ENCODE results near the gene RAB6B. TPM values are rescaled to one million over a fixed set of nuclear protein-coding genes. Genes with fewer than 3 reads are reported as not detected.
A peak's percentile ranks its signal among the peaks of the same experiment; 100 is the strongest.

The RAB6B gene
- total RNA-seq, 1 experiment from 2014 or later: 18.0 TPM

GRCh38 chr3:133805384-133805701, 90.3 kb downstream of the RAB6B start:
- peaks cover 13% of the 10 kb centered on the region for H3K4me1 Mint-ChIP-seq
- peaks cover 14% of the 10 kb centered on the region for H3K27me3 Mint-ChIP-seq (ENCODE audit: low read depth)
- ATAC-seq: no peak
- CTCF ChIA-PET: interaction anchor here (1.5 kb wide), 1 partner anchor 142 kb away, joined by 3 read pairs; no protein-coding TSS in a partner anchor
- H3K36me3 Mint-ChIP-seq: peaks cover 28% of the 10 kb centered on the region
- POLR2A ChIA-PET: no interaction called here
- no peaks in the 10 kb centered on the region for H3K9me3 Mint-ChIP-seq
- 0 out of 2 replicates have a peak overlapping the region, but pooled peaks have one; percentile 2 for H3K27ac Mint-ChIP-seq
- DNase-seq (ENCODE audit: low spot score): no peak
- TF ChIP-seq NR1H2 (CRISPR knock-in tag; IDR thresholded peaks at IDR 0.05): no peak
- no peak for TF ChIP-seq SMAD3 (CRISPR knock-in tag; IDR thresholded peaks at IDR 0.05; ENCODE audit: borderline replicate concordance)
- TF ChIP-seq ARID4B (CRISPR knock-in tag; IDR thresholded peaks at IDR 0.05; ENCODE audit: borderline replicate concordance): no peak
- no peak for TF ChIP-seq NFYB (CRISPR knock-in tag; conservative IDR thresholded peaks at IDR 0.05; ENCODE audit: low read depth)
- no peak for TF ChIP-seq ETV6 (CRISPR knock-in tag; IDR thresholded peaks at IDR 0.05)
- no peak for TF ChIP-seq AR (CRISPR knock-in tag; IDR thresholded peaks at IDR 0.05)
- no peak for TF ChIP-seq HMGXB4 (CRISPR knock-in tag; IDR thresholded peaks at IDR 0.05)
- no peak for TF ChIP-seq MYBL2 (CRISPR knock-in tag; IDR thresholded peaks at IDR 0.05)
- TF ChIP-seq NFATC4 (CRISPR knock-in tag; IDR thresholded peaks at IDR 0.05): no peak
- TF ChIP-seq KAT7 (CRISPR knock-in tag; IDR thresholded peaks at IDR 0.05; ENCODE audit: borderline replicate concordance): no peak
- no peak for TF ChIP-seq ZNF416 (CRISPR knock-in tag; IDR thresholded peaks at IDR 0.05)
- peak overlapping the region; percentile 87 for H3K4me3 Mint-ChIP-seq

GRCh38 chr3:133804896-133805295, 90.8 kb downstream of the RAB6B start:
- ChIA-PET CTCF (no interaction called here), POLR2A (no interaction called here)
- ATAC-seq (no peak), DNase-seq (ENCODE audit: low spot score) (no peak)
- Mint-ChIP-seq H3K4me3 (peak overlapping the region; percentile 87), H3K27me3 (ENCODE audit: low read depth) (peaks cover 15% of the 10 kb centered on the region), H3K27ac (no peak overlapping the region), H3K9me3 (no peaks in the 10 kb centered on the region), H3K36me3 (peaks cover 25% of the 10 kb centered on the region), H3K4me1 (peaks cover 13% of the 10 kb centered on the region)
- TF ChIP-seq KAT7 (CRISPR knock-in tag; IDR thresholded peaks at IDR 0.05; ENCODE audit: borderline replicate concordance): no peak
- no peak for TF ChIP-seq SMAD3 (CRISPR knock-in tag; IDR thresholded peaks at IDR 0.05; ENCODE audit: borderline replicate concordance)
- no peak for TF ChIP-seq RELA (CRISPR knock-in tag; IDR thresholded peaks at IDR 0.05; ENCODE audit: borderline replicate concordance)
- no peak for TF ChIP-seq NR3C1 (CRISPR knock-in tag; conservative IDR thresholded peaks at IDR 0.05; ENCODE audit: low read depth)
- TF ChIP-seq ZNF423 (CRISPR knock-in tag; IDR thresholded peaks at IDR 0.05): no peak
- TF ChIP-seq SMAD4 (CRISPR knock-in tag; IDR thresholded peaks at IDR 0.05): no peak
- TF ChIP-seq FOXP4 (CRISPR knock-in tag; IDR thresholded peaks at IDR 0.05): no peak
- TF ChIP-seq MYBL2 (CRISPR knock-in tag; IDR thresholded peaks at IDR 0.05): no peak
- TF ChIP-seq ZNF532 (CRISPR knock-in tag; IDR thresholded peaks at IDR 0.05; ENCODE audit: borderline replicate concordance): no peak
- TF ChIP-seq E2F1 (CRISPR knock-in tag; IDR thresholded peaks at IDR 0.05): no peak
